Measurements from ENCODE around the gene DOCK11.

DNA sequence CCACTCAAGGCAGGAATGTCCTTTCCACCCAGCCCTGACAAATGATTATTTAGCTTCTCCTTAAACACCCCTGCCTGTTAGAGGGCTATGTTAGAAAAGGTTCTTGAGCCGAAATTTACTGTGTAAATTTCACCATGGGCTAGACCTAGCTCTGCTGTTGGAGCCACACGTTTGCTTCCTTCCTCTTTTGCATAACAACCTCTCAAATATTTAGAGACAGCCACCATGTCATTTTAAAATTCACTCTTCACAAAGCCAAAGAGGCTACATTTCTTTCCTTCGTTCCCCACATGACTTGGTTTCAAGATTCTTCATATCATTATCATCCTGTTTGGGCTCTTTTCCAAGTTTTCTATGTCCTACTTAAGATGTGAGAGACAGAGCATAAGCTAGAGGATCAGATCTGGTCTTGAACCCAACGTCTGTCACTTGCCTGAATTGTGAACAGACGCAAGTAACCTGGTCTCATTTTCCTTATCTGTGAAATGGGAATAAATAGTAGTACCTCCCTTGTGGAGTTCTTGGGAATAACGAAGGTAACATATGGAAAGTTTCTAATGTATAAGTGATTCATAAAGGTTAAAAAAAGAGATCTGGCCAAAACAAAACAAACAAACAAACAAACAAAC, 6.7 kb downstream of the DOCK11 start:
- TF ChIP-seq CTCF (IDR thresholded peaks at IDR 0.05) (no peak), POLR2A (IDR thresholded peaks at IDR 0.05) (no peak)
